Neural progenitor cell (in vitro differentiated cells): ENCODE results near the gene TOX2.

Experiments used
- EZH2 ChIP-seq: fragments of 200-600 bp; sonication (generic); IDR thresholded peaks from 2 replicates; pipeline ENCODE4 v1.6.1; 2017; ENCODE audit warnings: antibody characterized with exemption, mild to moderate bottlenecking, moderate library complexity
- EZH2phosphoT487 ChIP-seq: fragments of 200-600 bp; sonication (generic); IDR thresholded peaks from 2 replicates; pipeline ENCODE4 v1.6.1; 2017; ENCODE audit warnings: antibody characterized with exemption
- TF ChIP-seq, protein P1 (sequence below): fragments of 200-600 bp; sonication (generic); IDR thresholded peaks from 2 replicates; pipeline ENCODE4 v1.5.1; 2017; ENCODE audit warnings: antibody characterized with exemption, mild to moderate bottlenecking

- TF ChIP-seq, protein P1, sequence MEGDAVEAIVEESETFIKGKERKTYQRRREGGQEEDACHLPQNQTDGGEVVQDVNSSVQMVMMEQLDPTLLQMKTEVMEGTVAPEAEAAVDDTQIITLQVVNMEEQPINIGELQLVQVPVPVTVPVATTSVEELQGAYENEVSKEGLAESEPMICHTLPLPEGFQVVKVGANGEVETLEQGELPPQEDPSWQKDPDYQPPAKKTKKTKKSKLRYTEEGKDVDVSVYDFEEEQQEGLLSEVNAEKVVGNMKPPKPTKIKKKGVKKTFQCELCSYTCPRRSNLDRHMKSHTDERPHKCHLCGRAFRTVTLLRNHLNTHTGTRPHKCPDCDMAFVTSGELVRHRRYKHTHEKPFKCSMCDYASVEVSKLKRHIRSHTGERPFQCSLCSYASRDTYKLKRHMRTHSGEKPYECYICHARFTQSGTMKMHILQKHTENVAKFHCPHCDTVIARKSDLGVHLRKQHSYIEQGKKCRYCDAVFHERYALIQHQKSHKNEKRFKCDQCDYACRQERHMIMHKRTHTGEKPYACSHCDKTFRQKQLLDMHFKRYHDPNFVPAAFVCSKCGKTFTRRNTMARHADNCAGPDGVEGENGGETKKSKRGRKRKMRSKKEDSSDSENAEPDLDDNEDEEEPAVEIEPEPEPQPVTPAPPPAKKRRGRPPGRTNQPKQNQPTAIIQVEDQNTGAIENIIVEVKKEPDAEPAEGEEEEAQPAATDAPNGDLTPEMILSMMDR, result no peak
- TF ChIP-seq EZH2phosphoT487 (no peak), EZH2 (no peak)
Observed at GRCh38 chr20:43934833-43935232, 20.2 kb downstream of the TOX2 start.
